HG03558 (cell line): ENCODE data around the gene MADCAM1.
A peak's percentile ranks its signal among the peaks of the same experiment; 100 is the strongest.

Source experiments
- ATAC-seq: cut with Tn5 transposase; IDR thresholded peaks from one replicate; pipeline ENCODE4 v1.9.1; 2021; ENCODE audit warnings: moderate number of reproducible peaks; ENCODE audit not compliant: unreplicated experiment; ENCODE audit errors: extremely low read depth

The MADCAM1 gene

DNA sequence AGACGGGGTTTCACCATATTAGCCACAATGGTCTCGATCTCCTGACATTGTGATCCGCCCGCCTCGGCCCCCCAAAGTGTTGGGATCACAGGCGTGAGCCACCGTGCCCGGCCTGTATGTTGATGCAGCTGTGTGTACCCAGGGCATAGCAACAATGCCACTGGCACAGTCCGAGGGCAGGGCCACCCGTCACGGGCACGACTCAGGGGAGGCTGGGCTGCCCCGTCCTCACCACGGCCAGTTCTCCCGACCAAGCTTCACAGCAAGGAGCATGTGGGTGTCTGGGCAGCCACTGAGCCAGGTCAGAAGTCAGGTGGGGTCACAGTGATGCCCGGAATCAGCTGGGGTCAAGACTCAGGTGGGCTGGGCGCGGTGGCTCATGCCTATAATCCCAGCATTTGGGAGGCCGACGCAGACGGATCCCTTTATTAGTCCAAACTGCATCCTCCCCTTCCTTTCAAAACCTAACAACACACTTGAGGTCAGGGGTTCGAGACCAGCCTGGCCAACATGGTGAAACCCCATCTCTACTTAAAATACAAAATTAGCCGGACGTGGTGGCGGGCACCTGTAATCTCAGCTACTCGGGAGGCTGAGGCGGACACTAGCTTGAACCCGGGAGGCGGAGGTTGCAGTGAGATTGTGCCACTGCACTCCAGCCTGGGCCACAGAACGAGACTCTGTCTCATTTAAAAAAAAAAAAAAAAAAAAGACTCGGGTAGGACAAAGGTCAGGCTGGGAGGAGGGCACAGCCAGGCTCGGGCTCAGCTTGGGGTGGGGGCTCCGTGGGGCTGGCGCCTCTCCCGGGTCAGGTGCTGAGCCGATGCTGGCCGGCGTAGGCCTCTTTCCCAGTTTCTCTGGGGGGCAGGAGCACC is 34.1 kb downstream of the MADCAM1 start:
- no peak for ATAC-seq

DNA sequence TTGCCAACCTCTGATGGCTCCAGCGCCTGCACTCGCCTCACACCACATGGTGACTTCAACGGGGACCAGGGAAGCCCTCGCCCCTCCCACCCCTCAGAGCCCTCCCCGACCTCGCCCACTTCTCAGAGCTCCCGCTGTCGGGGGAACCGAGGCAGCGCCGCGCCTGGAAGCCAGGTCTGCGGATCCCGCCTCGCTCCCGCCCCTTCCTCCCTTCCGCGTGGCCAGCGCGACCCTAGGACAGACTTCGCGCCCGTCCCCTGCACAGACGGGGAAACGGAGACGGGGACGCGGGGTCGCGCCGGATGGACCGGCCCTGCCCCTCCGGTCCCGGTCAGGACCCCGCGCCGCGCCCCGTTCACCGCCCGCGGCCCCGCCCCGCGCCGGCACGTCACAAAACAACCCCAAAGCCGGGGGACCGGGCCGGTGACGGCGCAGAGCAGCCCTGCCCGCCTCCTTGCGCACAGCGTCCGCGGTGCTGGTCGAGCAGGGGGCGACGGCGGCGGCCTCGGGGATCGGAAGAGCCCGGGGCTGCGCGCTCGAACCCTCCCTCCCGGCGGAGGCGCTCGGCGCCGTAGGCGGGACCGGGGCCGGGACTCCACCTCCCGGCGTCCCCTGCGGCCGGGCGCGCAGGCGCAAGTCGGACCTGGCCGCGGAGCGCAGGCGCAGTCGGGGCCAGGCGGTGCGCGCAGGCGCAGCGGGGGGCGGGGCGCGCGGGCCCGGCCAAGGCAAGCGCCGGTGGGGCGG is 34.9 kb downstream of the MADCAM1 start:
- peak; percentile 32 for ATAC-seq

DNA sequence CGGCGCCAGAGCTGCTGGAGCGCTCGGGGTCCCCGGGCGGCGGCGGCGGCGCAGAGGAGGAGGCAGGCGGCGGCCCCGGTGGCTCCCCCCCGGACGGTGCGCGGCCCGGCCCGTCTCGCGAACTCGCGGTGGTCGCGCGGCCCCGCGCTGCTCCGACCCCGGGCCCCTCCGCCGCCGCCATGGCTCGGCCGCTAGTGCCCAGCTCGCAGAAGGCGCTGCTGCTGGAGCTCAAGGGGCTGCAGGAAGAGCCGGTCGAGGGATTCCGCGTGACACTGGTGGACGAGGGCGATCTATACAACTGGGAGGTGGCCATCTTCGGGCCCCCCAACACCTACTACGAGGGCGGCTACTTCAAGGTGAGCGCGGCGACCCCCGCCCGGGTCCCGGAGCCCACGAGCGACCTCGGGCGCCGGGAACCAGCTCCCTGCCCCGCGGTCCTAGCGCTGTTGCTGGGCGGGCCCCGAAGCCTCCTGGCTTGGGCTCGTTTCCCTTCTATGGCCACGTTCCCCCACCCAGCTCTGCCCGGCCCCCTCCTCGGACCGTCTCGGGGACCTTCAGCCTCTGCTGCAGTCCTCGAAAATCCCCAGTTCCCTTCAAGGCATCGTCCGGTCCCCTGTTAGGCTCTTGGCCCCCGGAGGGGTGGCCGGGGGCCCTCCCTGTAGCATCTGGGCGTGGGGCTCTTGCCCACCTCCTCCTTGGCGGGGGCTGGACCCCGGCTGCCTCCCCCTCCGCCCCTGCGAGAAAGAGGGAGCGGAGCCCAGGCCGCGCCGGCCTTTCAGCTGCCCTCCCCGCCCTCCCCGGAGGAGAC is 35.7 kb downstream of the MADCAM1 start, which contains the start of gene CDC34:
CDC34 (plus strand) TSS at position 8 of the 808 bp plus-strand sequence; CDS start at position 180, 172 bp downstream.
- peak; percentile 18 for ATAC-seq

DNA sequence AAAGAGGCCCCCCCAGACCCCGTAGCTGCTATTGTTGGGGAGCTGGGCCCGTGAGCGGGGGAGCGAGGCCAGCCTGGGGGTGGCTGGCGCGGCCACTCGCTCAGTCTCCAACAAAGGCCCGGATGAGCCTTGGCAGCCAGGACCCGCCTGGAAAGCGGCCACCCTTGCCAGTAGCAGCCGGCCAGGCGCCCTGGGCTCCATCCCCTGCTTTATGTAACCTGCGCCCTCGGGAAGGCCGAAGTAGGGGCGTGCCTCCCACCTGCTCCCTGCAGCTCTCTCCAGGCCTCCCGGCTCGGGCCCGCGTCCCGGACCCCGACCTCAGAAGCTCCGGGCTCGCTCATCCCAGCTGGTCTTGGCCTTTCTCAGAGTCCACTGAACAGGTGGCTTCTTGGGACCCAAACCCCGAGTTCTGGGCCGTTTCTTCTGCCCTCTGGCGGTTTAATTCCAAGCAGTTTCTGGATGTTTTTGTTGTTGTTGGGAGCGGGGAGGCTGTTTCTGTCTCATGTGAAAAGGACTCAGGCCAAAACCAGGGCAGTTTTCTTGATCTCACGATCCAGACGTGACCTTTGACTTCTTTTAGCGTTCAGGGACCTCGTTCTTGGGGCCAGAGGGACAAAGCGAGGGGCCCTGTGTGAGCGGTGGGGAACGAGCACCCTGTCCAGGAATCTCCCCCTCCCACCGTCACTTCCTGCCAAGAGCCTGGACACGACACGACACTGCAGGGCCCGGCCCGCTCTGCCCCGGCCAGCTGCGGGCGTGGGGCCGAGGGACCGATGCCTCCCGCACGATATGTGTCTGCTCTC is 36.5 kb downstream of the MADCAM1 start:
- ATAC-seq = no peak

DNA sequence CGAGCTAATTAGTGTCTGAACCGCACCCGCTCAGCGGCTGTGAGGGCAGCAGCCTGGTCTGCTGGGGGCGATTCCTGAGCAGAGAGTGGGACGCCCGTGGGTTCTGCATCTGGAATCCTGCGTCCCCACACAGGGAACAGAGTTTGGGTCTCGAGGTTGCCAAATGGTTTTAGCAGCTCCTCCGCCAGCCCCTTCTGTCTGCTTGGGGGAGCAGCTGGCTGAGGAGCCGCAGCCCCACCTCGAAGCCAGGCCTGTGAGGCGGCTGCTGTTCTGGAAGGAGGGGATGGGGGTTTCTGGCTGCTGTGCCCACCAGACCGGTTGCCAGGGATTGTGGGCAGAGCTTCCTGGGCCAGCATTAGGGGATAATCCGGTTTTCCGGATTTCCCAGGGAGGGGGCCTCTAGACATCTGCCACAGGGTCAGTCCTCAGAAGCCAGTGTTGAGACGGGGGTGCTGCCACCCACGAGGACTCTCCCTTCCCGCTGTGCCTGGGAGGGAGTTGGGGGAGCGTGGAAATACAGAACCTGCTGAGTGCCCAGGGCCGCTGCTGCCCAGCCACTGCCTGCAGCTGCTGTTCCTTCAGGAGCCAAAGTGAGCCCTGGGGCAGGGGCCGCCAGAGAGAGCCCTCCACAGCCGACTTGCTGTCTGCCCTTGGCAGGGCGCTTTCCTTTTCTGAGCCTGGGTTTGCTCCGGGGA is 37.2 kb downstream of the MADCAM1 start:
- ATAC-seq = no peak

DNA sequence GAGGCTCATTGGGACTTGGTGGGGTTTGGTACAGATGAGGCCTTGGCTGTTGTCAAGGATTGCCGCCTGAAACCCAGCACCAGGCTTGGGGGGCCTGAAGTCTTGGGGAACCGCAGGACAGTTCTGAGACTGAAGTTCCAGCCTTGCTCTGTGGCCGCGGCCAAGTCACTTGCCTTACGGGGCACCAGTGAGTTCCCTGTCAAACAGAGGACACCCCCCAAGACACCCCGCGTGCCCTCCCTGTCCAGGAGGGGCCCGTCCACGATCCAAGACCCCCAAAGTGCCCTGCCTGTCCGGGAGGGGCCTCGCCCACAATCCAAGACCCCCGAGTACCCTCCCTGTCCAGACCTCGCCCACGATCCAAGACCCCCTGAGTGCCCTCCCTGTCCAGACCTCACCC is 37.8 kb downstream of the MADCAM1 start:
- ATAC-seq = no peak

DNA sequence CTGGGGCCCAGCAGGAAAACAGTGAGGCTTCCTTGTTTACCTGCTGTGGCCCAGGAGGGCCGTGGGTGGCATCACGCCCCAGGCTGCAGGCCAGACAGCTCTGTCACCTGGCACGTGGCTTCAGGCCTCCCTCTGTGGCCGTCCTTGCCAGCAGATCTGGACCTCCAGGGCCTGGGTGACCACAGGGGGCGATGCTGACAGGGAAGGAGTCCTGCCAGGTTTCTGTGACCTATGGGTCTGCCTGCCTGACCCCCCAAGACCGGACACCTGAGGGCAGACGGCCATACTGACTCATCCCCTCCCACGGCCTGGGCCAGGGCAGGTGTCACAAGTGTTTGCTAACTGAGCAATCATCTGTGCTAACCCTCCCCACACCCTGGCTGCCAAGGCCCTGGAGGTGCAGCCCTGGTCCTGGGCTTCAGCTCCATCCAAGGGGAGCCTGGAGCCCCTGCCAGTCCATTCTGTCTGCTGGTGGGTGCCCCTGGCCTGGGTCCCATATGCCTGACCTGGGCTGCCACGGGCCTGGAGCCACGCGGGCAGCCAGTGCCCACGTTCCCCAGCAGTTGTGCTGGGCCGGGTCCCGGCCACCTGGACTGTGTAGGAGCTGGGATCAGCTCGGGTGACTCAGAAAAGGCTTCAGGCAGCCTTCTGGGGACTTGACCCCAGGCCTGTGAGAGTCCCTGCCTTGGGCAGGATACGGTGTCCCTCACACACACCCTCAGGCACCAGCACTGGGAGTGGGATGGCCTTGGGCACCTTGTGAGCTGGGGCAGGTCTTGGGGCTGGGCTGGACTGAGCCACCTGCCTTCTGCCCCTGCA is 38.9 kb downstream of the MADCAM1 start:
- ATAC-seq = no peak

DNA sequence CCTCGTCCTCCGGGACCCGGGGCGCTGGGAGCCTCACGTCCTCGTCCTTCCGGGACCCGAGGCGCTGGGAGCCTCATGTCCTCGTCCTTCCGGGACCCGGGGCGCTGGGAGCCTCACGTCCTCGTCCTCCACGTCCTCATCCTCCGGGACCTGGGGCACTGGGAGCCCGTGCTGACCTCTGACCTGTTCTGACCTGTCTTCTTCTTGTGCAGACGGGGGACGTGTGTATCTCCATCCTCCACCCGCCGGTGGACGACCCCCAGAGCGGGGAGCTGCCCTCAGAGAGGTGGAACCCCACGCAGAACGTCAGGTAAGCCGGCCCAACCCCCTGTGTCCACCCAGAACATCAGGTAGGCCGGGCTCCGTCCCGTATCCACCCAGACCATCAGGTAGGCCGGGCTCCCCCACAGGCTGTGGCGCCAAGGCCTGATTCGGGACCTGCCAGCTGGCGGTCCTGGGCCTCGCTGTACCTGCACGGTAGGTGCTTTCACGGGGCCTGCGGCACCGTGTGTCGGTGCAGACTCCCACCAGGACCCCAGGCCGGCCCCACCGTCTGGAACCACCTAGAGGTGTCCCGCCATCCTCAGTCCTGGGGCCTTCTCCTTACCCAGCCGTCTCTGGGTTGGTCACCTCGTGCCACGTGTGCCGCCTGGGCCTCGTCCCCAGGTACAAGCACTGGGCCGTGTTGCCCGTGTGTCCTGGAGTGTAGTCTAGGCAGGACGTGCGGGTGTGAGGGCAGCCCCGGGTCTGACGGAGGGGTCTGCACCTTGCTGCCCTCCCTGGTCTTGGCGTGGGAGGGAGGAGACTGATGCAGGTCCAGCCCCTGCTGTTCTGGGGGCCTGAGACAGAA is 40.0 kb downstream of the MADCAM1 start:
- no peak for ATAC-seq

DNA sequence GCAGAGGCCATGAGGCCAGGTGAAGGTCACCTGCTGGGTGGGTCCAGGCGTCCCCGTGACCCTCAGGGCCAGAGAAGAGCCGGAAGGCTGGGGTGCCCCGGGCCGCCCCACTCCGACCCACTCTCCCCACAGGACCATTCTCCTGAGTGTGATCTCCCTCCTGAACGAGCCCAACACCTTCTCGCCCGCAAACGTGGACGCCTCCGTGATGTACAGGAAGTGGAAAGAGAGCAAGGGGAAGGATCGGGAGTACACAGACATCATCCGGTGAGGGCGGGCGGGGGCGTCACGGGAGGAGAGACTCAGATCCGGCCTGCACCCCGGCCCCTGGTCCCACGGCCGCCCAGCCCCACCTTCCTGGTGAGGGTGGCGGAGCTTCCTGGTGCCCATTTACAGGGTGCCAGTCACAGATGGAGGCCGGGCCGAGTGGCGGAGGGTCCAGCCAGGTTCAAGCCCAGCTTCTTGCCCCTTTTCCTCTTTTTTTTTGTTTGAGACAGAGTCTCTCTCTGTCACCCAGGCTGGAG is 40.7 kb downstream of the MADCAM1 start:
- no peak for ATAC-seq

DNA sequence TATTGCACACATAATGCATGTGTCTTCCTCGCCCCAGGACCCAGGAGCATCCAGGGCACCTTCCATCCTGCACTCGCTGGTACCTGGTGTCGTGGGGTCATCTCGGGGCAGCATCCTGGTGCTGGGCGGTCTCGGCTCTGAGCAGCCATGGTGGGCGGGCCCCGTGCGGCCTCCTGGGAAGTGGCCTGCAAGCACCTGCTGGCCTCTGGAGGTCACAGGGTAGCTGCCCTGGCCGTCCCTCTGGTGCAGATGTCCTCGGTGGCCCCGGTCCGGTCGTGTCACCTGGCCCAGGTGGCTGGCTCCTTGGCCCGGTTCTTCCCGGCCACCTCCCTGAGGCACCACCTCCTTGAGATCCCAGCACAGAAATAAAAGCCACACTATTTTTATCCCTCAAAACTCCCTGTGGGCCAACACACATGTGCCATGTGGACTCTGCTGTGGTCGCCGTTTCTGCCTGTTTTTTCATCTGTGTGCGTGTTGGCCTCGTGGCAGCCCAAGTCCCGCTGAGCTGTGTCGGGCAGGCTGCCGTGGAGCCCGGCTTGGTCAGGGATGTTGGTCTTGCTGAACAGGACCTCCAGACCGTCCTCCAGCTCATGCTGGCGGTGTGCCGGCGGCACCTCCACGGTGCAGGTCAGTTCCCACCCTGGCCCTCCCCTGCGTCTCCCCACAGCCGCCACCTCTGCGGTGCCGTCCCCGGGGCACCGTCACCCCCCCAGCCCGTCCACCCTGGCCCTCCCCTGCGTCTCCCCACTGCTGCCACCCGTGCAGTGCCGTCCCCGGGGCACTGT is 42.5 kb downstream of the MADCAM1 start:
- no peak for ATAC-seq

DNA sequence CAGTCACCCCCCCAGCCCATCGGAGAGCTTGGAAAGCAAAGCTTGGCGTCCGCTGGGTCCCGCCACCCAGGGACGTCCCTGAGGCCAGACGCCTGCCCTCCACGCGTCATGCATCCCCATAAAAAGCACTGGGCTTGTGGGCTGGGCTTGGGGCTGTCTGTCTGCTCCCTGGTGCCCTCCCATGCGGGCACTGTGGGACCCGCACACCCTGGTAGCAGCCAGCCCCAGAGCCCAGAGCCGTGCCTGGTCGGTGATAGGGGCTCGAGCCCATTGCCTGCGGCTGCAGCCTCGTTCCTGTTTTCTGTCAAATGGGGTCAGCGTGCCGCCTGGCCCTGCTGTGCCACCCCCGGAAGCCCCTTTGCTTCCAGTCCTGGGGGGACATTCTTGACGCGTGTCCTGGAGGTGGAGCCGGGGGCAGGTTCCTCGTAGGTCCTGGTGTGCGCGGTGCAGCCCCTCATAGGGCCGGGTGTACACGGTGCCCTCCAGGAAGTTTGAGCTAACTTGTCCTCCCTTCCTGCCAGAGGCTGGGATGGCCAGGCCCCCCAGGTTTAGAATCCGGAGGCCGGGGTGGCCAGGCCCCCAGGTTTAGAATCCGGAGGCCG is 43.2 kb downstream of the MADCAM1 start:
- no peak for ATAC-seq

DNA sequence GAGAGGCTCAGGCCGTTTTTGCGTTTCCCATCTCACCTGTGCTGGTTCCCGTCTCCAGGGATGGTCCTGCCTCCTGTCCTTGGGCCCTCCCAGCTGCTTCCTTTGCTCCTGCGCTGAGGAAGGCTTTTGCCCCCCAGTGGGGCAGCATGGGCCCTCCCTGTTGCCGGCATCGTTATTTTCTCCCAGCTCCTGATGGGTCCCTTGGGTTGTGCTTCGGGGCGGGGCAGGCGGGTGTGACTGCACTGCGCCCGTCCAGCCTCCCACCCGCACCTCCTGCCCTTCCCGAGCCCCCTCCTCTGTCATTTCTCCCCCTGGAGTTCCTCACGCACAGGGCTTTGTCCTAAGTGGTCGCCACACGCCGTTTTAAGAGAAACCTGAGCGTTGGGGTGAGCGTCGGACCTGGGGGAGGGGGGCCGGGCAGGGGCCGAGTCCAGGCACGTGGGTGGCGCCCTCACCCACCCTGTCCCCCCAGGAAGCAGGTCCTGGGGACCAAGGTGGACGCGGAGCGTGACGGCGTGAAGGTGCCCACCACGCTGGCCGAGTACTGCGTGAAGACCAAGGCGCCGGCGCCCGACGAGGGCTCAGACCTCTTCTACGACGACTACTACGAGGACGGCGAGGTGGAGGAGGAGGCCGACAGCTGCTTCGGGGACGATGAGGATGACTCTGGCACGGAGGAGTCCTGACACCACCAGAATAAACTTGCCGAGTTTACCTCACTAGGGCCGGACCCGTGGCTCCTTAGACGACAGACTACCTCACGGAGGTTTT is 44.8 kb downstream of the MADCAM1 start:
- no peak for ATAC-seq

DNA sequence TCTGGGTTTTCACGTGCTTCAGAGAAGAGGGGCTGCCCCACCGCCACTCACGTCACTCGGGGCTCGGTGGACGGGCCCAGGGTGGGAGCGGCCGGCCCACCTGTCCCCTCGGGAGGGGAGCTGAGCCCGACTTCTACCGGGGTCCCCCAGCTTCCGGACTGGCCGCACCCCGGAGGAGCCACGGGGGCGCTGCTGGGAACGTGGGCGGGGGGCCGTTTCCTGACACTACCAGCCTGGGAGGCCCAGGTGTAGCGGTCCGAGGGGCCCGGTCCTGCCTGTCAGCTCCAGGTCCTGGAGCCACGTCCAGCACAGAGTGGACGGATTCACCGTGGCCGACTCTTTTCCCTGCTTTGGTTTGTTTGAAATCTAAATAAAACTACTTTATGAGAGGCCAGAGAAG is 45.4 kb downstream of the MADCAM1 start:
- ATAC-seq = no peak

DNA sequence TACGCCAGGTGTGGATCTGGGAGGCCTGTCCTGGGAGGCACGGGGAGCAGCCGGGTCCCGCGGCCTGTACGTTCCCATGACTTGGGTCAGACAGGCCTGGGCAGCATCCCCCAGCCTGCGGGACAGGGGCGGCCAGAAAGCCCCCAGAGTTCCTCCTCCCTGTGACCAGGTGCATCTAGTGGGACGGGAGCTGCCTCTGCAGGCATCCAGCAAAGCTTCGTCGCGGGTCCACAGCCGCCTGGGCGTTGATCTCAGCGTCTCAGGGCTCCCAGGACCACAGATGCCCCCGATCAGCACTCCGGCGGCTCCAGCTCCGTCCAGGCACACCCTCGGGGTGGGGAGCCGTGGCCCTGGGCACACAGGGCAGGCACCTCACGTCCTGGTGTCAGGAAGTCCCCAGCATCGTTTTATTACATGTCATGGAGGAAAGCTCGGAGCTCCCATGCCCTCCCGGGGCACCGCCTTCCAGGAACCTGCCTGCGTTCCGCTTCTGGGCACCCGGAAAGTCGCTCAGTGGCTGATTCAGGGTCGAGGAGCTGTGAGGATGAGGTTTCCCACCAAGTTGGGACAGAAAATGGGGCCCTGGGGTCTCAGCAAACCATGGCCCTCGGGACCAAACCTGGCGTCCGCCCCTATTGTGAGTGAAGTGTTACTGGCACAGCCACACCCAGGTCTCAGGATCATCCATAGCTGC is 46.0 kb downstream of the MADCAM1 start:
- no peak for ATAC-seq
